Endothelial cell (in vitro differentiated cells): ENCODE measurements around the gene FGF10. TPM values are rescaled to one million over a fixed set of nuclear protein-coding genes. Genes with fewer than 3 reads are reported as not detected.

ENCODE experiments used
- DNase-seq: peaks from one replicate; pipeline ENCODE4 v3.0.0; 2021; ENCODE audit warnings: low spot score
- H3K27ac Mint-ChIP-seq: one replicate; pipeline ENCODE4 v1.8.0; 2021; ENCODE audit warnings: mixed read lengths, inconsistent platforms; ENCODE audit not compliant: unreplicated experiment
- H3K27me3 Mint-ChIP-seq: one replicate; pipeline ENCODE4 v1.8.0; 2021; ENCODE audit warnings: mild to moderate bottlenecking, moderate library complexity, mixed read lengths, inconsistent platforms; ENCODE audit not compliant: unreplicated experiment
- H3K36me3 Mint-ChIP-seq: one replicate; pipeline ENCODE4 v1.8.0; 2021; ENCODE audit warnings: mild to moderate bottlenecking, low read depth, mixed read lengths, inconsistent platforms; ENCODE audit not compliant: unreplicated experiment
- H3K4me1 Mint-ChIP-seq: one replicate; pipeline ENCODE4 v1.8.0; 2021; ENCODE audit warnings: mild to moderate bottlenecking, mixed read lengths, inconsistent platforms; ENCODE audit not compliant: unreplicated experiment
- H3K4me3 Mint-ChIP-seq: one replicate; pipeline ENCODE4 v1.8.0; 2021; ENCODE audit warnings: mild to moderate bottlenecking, mixed read lengths, inconsistent platforms; ENCODE audit not compliant: unreplicated experiment
- H3K9me3 Mint-ChIP-seq: one replicate; pipeline ENCODE4 v1.8.0; 2021; ENCODE audit warnings: mixed read lengths, inconsistent platforms; ENCODE audit not compliant: unreplicated experiment
- CTCF ChIP-seq: fragments of 200-600 bp; sonication (generic); IDR thresholded peaks from one replicate; pipeline ENCODE4 v1.5.0; 2021; ENCODE audit warnings: antibody characterized with exemption; ENCODE audit not compliant: unreplicated experiment
- total RNA-seq: library from RNA; stranded (reverse); fragmentation: NEBNext Ultra II Directional; extraction: Animal tissue kit (Norgen Biotek cat#: 25700); gene quantifications from one replicate; pipeline ENCODE4 v1.2.1, GENCODE V29; 2021; ENCODE audit not compliant: unreplicated experiment

FGF10 gene
- total RNA-seq, 1 donor from 2014 or later, result 0.15 TPM

- no peak overlapping the region for H3K27ac Mint-ChIP-seq
- no peak for DNase-seq
- no peaks in the 10 kb centered on the region for H3K4me1 Mint-ChIP-seq
- no peaks in the 10 kb centered on the region for H3K36me3 Mint-ChIP-seq
- no peak for TF ChIP-seq CTCF
- H3K9me3 Mint-ChIP-seq, result no peaks in the 10 kb centered on the region
- no peak overlapping the region for H3K4me3 Mint-ChIP-seq
- H3K27me3 Mint-ChIP-seq, result peaks cover 2% of the 10 kb centered on the region
Measured at GRCh38 chr5:44377057-44377456, 12.2 kb downstream of the FGF10 start.

DNA sequence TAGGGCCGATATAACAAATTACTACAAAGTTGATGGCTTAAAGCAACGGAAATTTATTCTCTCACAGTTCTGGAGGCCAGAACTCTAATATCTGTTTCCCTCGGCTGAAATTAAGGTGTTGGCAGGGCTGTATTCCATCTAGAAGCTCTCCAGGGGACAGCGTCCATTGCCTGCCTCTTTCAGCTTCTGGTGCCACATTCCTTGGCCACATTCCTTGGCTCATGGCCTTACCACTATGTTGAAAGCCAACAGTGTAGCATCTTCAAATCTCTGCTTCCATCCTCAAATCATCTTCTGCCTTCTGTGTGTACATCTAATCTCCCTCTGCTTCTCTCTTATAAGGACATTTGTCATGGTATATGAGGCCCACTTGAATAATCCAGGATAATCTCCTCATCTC, 17.2 kb downstream of the FGF10 start:
- H3K9me3 Mint-ChIP-seq, result no peaks in the 10 kb centered on the region
- no peak overlapping the region for H3K4me3 Mint-ChIP-seq
- H3K27me3 Mint-ChIP-seq, result peaks cover 2% of the 10 kb centered on the region
- no peaks in the 10 kb centered on the region for H3K4me1 Mint-ChIP-seq
- no peak overlapping the region for H3K27ac Mint-ChIP-seq
- no peak for TF ChIP-seq CTCF
- no peak for DNase-seq
- H3K36me3 Mint-ChIP-seq, result no peaks in the 10 kb centered on the region

DNA sequence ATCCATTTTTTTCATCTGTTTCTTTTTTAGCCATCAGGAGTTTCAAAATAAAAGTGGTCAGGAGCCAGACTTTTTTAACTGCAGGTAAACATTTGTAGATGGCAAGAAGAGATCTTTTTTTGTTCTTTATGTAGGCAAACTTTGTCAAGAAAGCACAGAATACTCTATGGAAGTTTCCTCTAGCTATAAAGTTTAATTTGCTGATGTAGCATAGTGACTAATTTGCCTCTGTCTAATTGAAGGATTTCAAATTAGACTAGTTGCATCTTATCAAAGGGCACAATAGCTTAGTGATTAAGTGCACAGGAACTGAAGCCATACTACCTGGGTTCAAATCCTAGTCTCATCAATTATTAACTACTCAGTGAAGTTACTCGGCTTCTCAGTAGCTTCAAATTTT, 22.0 kb downstream of the FGF10 start:
- no peaks in the 10 kb centered on the region for H3K27me3 Mint-ChIP-seq
- H3K4me1 Mint-ChIP-seq, result no peaks in the 10 kb centered on the region
- no peak for TF ChIP-seq CTCF
- no peaks in the 10 kb centered on the region for H3K9me3 Mint-ChIP-seq
- no peak overlapping the region for H3K4me3 Mint-ChIP-seq
- H3K36me3 Mint-ChIP-seq, result no peaks in the 10 kb centered on the region
- DNase-seq, result no peak
- H3K27ac Mint-ChIP-seq, result no peak overlapping the region

DNA sequence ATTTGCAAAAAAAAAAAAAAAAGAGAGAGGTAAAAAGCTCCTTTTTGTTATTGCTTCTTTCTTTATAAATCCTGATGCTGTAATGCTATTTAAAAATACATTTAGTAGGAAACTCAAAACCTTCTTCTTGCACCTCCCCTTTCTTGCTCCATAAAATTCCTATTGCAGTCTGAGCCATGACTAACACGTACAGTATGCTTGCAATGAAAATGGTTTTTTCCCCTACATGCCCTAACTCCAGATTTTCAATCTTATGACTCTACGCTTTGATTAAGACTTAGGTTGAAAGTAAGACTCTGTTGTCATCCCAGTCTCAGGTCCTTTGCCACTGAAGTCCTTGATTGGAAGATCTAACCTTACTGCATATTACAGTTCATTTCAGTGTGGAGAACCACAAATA, 23.9 kb downstream of the FGF10 start:
- Mint-ChIP-seq H3K9me3 (no peaks in the 10 kb centered on the region), H3K36me3 (no peaks in the 10 kb centered on the region), H3K4me1 (no peaks in the 10 kb centered on the region), H3K4me3 (no peak overlapping the region), H3K27ac (no peak overlapping the region), H3K27me3 (no peaks in the 10 kb centered on the region)
- no peak for TF ChIP-seq CTCF
- DNase-seq, result no peak

GRCh38 chr5:44364097-44364496, 25.1 kb downstream of the FGF10 start:
- no peak for TF ChIP-seq CTCF
- no peaks in the 10 kb centered on the region for H3K9me3 Mint-ChIP-seq
- no peaks in the 10 kb centered on the region for H3K4me1 Mint-ChIP-seq
- DNase-seq, result no peak
- no peak overlapping the region for H3K4me3 Mint-ChIP-seq
- no peaks in the 10 kb centered on the region for H3K36me3 Mint-ChIP-seq
- no peaks in the 10 kb centered on the region for H3K27me3 Mint-ChIP-seq
- H3K27ac Mint-ChIP-seq, result no peak overlapping the region
